NB4 (cell line): ENCODE results near the gene SUSD2.

ENCODE experiments used
- CTCF ChIP-seq: IDR thresholded peaks from one replicate; pipeline ENCODE4 v1.5.1; 2012; ENCODE audit warnings: low read depth, low read length
- MAX ChIP-seq: IDR thresholded peaks from 2 replicates; pipeline ENCODE4 v1.6.1; 2011; ENCODE audit warnings: low read depth, low read length
- MYC ChIP-seq: IDR thresholded peaks from 2 replicates; pipeline ENCODE4 v1.6.1; 2011; ENCODE audit warnings: low read depth, low read length
- POLR2A ChIP-seq: IDR thresholded peaks from 2 replicates; pipeline ENCODE4 v1.6.1; 2011; ENCODE audit warnings: mild to moderate bottlenecking; ENCODE audit not compliant: insufficient read length; ENCODE audit errors: extremely low read depth

GRCh38 chr22:24217384-24217783 lies 36.1 kb downstream of the SUSD2 start:
- no peak for TF ChIP-seq POLR2A
- TF ChIP-seq CTCF = no peak
- TF ChIP-seq MAX = no peak
- TF ChIP-seq MYC = no peak
